Activated naive CD4-positive, alpha-beta T cell treated with anti-CD3 and anti-CD28 coated beads, Interleukin-2, amount 50 U/mL, for 16 hours (primary cell): ENCODE measurements around the gene LHX5.
"Not testable (repeated sequence)": the region's sequence is repeated elsewhere in the genome, so short reads cannot be mapped to it uniquely, and the experiment has no call there.

Source experiments
- DNase-seq: peaks from one replicate; pipeline ENCODE4 v3.0.0-alpha.2; 2020

LHX5 gene

DNA sequence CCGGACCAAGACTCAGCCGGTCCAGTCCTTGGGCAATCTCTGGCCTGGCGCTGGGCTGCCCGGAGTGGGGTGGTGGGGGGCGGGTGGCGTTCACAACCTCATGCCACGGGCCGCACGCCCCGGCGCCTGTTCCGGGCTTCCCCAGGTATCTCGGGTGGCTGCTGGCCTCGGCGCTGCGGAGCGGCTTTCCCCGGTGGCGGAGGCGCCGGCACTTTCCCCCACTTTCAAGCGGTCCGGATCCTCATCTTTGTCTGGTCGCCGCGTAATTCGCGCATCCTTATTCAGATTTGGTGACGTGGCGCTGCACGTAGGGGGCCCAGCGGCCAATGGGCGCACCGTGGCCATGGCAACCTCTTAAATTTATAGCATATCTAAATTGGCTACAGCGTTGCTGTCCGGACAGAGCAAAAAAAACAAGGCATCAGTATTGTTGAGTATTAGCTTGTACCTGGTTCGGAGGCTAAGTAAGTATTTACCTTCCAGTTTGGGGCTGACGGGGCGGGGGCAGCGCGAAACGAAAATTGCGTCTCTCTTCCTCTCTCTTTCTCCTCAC, at the start of gene LHX5:
Gene LHX5, minus strand, starts transcription at position 253 of the 553 bp plus-strand sequence. CDS start 373 bp downstream, outside the sequence.
- DNase-seq = no peak

DNA sequence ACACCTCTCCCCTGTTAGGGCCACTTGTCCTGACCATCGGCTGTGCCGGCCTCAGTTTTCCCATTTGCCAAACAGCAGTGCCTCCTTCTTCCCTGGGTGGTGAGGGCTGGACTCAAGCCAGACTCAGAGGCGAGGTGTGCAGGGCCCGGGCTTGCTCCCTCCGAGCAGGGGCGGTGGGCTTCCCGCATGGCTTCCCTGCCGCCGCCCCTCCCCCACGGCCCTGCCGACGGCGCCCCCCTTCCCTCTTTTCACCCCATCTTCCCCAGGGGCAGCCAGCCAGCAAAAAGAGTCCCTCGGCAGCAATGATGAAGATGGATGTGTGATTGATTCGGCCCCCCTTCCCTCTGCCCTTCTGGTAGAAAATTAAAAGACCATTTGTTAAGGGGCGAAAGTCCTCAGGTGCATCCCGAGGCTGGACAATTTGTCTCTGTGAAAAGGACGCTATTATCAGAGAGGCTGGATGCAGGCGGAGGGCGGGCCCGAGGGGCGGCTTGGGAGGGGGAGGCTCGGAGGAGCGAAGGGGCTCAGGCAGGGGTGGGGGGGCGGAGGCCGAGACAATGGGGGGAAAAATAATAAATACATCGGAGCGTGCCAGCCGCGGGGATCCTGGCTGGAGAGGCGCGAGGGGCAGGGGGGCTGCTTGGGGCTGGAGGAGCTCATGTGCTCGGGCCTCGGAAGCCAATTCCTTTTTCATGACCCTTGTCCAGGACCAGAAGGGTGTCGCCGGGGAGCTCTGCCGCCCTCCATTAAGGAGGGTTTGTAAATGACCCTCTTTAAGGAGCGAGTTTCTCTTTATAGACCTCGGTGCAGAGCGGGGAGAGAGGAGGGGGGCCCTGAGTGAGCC, 48.0 kb upstream of the LHX5 start:
- DNase-seq = no peak

DNA sequence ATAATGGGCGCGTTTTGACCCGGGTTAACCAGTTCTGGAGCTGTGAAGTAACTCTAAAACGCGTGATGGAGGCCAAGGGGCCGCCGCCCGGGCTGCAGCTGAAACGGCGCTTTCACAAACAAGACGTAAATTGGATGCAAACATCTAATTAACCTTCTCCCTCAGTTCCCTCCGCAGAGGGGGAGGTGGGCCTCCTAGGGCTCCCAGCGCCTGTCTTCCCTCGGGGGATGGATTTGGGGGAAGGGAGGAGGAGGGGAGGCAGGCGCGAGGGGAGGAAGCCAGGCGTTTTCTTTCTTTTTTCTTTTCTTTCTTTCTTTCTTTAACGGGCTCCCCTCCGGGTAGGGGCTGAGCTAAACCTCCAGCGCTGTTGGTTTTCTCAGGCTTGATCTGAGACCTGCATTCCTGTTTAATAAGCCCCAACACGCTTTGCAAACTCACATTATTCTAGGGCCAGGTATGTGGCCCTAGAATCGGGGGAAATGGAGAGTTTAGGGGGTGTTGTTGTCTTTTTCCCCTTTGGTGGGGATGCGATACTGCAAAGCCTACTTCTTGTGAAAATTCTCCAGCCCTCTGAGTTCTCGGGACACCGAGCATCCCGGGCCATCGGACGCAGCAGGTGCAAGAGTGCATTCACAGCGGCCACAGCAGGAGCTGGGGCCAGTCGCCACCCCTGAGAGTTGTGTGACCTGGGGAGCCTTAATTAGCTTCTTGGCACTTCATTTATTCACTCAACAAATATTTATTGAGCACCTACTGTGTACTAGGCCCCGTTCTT, 43.6 kb upstream of the LHX5 start:
- no peak for DNase-seq

DNA sequence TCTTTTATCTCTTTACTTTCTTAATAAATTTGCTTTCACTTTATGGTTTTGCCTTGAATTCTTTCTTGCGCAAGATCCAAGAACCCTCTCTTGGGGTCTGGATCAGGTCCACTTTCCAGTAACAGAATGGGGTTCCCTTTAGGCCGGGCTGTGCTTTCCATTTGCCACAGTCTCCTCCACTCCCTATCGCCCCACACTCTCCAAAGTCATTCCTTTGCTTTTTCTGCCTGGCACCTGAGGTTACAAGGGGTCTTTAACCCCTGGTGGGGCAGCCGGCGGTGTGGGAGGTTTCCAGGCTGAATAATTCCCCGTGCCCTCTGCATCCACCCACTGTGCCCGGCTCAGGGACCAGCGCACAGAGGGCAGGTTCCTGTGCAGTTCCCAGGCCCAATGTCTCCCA, 42.9 kb upstream of the LHX5 start:
- no peak for DNase-seq

DNA sequence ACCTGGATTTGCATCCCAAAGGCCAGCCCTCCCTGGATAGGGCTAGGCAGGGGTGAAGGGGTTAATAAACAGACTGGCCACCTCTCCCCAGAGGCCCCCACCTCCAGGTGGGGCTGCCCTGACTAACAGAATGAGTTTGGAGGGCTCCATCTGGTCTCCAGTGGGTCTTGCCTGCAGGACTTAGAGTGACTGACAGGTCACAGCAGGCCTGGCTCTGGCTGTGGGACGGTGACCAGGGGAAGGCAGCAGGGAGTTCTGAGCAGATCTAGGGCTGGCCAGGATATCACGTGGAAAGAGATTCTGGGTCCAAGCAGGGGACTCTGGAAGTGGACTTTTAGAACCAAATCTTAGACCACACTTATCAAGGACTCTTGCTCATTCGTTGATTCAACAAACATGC, 40.9 kb upstream of the LHX5 start:
- DNase-seq = no peak

DNA sequence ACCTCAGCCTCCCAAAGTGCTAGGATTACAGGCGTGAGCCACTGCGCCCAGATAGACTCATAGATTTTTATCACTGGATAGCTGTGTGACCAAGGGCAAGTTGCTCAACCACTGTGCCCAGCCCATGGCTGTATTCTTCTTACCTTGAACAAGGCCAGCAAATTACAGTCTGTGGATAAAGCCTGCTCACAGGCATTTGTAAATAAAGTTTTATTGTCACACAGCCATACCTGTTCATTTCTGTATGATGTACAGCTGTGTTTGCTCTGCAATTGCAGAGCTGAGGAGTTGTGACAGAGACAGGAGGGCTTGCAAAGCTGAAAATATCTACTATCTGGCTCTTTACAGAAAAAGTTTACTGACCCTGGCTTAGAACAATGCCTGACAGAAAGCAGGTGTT, 35.2 kb upstream of the LHX5 start:
- no peak for DNase-seq

DNA sequence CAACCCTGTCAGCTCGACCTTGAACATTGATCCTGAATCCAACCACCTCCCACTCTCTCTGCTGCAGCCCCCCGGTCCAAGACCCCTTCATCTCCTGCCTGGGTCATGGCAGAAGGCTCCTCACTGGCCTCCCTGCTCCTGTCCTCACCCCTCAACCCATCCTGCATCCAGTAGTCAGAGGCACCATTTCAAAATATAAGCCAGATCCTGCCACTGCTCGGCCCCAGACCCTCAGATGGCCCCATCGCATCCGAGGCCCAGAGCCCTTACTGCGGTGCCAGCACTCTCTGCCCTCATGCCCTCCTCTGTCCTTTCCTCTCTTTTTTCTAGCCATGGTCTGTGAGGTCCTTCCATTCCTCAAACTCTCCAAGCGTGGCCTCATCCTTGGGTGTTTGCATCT, 34.3 kb upstream of the LHX5 start:
- DNase-seq = no peak

DNA sequence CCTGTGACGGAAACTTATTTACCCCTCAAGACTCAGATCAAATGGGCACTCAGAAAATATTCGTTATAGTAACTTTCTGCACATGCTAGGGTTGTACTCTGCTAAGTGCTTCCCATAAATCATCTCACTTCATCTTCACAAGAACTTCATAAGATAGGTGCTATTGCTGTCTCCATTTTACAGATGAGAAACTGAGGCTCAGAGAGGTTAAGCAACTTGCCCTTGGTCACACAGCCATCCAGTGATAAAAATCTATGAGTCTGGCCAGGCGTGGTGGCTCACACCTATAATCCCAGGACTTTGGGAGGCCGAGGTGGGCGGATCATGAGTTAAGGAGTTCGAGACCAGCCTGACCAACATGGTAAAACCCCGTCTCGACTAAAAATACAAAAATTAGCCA, 33.2 kb upstream of the LHX5 start:
- DNase-seq = no peak

DNA sequence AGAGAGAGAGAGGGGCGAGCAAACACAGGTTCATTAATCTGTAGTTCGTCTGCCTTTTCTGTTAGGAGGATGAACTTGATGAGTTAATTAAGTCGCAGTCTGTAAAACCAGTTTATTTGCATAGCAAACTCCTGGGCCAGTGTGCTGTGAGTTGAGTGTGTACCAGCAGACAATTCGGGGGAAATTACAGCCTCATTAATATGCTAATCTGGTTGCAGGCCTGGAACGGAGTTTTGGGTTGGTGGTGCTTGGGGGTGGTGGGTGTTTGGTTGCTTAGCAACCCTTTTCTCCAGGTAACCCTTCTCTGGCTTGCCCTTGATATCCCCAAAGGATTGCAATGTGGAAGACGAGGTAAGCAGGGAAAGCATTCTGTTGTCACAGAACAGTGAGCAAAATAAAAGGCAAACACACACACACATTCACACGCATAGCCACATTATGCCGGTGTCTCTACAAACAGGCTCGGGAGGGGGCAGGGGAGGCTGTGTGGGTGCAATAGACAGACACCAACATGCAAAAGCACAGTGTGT, 29.2 kb upstream of the LHX5 start:
- DNase-seq = no peak

DNA sequence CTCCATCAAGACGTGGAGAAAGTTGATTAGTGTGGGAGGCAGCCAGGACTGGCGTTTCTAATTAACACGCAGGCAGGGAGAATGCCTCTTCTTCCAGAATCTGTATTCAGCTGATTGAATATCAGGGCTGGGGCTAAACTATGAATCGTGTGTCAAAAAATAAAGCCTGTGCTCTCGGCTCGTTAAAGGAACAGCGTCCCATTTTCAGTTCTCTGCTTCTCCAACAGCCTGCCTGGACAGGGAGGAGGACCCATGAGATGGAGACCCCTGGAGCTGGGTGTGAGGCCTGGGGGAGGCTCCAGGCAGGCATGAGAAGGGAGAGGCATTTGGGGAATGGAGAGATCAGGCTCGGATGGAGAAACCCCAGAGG, 28.6 kb upstream of the LHX5 start:
- DNase-seq = no peak

DNA sequence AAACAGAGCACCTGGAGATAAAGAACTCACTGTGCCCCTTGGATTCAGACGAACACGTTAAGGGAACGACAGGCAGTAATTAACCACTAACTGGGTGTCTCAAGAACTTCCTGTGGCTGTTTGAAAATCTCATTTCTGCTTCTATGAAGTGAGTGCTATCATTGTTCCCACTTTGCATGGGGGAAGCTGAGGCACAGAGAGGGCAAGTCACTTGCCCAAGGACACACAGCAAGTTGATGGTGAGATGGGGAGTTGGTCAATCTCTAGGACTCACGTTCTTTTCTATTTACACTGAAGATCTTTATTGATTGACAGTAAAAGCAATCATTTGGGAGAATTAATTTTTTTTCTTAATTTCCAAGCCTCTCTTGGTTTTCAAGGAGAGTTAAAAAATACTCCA, 26.8 kb upstream of the LHX5 start:
- no peak for DNase-seq

DNA sequence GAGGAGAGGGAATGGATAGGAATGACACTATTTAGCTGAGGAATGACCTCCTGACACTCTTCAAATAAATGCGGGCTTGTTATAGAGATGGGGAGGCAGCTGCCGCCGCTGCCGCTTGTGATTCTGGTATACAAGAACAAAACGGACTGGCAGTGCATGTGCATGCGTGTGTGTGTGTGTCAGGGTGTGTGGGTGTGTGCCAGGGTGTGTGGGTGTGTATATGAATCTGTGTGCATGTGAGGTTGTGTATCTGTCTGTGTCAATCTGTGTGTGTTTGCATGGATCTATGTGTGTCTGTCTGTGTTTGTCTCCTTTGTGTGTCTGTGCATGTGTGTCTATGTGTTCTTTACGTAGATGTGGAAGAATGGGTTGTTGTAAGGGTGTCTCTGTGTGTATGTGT, 26.0 kb upstream of the LHX5 start:
- DNase-seq = no peak

DNA sequence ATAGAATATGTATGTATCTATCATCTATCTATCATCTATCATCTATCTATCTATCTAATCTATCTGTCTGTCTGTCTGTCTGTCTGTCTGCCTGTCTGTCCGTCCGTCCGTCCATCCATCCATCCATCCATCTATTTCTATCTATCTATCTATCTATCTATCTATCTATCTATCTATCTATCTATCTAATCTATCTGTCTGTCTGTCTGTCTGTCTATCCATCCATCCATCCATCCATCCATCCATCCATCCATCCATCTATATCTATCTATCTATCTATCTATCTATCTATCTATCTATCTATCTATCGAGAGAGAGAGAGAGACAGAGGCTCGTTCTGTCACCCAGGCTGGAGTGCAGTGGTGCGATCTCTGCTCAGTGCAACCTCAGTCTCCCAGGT, 24.3 kb upstream of the LHX5 start:
- not testable (repeated sequence) for DNase-seq

DNA sequence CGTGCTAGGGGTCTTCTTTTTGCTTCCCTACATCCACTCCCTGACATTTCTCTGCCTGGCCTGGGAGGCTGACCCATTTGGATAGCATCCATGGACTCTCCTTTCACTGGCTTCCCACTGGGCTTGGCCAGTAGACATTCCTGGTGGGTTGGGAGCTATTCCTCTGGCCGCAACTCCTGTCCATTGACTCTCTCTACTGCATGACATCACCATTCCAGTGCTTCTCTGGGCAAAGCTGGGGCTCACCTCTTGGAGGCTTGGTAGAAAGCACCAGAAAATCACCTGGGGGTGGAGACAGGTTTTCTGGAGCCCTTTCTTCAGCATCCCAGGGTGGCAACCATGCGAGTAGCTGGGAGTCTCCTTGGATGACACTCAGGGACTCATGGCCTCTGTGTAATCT, 16.7 kb upstream of the LHX5 start:
- DNase-seq = no peak

DNA sequence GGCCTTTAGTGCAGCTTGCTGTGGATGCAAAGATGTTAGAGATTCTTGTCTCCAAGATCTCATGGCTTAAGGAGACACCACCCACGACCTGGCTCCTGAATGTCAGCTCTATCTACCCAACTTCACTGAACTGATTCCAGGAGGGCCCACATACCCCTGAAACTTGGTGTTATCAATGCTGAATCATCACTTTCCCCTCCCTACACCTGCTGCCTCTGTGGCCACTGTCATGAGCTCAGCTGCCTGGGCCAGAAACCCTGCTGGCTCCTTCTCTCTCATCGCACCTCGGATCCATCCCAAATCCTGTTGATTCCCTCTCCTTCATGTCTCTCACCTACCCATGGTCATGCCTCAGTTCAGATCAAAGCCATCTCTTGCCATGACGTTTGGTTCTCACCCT, 15.1 kb upstream of the LHX5 start:
- DNase-seq = no peak

DNA sequence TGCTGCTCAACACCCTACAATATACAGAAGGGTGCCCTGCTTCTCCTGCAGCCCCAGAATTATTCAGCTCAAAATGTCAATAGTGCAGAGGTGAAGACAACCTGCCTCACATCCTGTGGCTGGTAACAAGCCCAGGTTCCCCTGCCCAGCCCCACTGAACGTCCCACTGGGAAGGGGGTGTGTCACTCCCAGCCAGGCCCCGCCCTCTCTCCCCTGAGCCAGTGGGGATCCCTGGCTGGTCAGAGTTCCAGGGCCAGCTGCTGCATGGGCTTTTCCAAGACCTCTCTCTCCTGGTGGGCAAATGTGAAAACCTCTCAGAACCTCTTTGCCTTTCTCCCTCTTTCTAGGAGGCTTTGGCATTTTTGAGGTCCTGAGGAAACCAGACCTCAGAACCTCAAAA, 13.7 kb upstream of the LHX5 start:
- no peak for DNase-seq

DNA sequence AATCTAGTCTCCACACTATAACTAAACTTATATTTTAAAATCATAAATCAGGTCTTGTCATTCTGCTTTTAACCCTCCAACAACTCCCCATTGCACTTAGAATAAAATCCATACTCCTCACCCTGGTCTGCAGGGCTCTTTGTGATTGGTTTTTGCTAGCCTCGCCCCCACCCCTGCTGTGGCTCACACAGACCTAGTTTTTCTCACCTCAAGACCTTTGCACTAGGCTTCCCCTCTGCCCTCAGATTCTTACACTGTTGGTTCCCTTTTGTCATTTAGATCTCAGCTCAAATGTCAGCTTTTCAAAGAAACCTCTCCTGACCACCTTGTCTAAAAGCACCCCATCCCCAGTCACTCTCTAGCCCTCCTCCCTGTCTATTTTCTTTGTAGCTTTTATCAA, 10.7 kb upstream of the LHX5 start:
- no peak for DNase-seq

DNA sequence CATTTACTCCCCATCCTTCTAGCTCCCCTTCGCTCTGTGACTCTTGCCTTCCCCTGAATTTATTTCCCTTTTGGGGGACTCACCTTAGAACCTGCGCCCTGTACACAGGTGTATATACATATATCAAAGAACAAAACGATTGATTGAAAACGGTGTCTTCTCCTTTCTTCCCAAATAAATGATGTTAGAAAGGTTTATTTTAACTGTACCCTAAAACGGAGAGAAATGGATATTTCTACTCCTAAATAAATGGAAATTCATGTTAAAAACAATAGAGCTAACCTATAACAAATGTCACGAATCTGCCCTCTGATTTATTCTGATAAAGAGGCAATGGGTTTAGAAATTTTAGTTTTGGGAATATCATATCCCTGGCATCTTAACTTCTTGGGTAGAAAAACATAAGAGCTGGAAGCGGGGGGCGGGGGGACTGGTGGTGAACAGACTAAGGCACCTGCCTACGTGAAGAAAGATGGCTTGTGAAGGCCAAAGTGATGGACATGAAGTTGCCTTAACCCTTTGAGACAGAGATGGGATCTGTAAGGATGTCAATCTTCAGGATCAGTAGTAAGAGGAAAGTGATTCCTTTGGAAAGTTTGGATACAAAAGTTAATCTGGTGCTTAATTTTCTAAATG, 8.8 kb upstream of the LHX5 start:
- no peak for DNase-seq

DNA sequence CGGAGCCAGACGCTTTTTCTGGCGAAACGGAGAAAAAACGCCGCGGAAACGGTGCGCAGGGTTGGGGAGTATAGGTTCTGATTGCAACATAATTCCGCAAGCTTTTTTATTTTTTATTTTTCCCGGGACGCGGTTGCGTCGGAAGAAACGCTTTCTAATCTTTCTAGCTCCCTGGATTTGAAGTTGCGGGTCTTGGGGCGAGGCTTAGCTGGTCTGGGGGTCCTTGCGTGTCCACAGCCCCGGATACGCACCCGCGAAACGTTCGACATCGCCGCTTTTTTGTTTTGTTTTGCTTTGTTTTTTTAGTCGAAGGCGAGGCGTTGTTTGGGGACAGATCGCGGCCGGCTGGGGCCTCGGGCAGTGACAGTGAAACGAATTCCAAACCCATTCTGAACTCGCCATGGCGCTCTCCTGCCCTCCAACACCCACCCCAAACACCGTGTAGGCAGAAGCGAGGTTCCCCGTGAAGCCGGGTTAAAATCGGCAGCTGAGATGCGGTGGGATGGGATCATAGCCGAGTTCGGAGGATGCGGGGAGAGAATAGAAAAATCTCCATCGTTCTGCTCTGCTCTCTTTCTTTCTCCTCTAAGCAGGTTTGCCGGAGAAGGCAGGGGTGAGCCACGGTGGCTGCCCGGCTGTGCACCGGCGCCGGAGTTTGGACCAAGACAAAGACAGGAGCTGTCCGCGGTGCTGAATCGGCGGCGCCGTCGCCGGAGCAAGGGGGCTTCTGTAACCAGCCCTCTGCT, 8.1 kb upstream of the LHX5 start:
- peak; percentile 42 for DNase-seq

DNA sequence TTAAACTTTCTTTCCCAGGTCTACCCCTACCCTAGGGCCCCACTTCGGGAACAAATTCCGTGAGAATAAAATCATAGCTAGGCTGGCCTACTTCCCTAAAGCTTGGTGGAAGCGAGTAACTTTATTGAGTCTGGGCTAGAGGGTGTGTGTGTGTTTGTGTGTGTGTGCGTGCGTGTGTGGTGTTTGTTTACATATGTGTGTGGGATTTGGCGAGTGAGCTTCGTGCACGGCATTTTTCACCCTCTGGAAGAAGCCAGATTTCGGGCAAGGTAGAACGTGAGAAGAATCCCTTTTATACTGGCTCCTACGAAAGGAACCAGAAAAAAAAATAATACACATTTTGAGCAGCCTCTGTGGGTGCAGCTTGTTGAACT, 7.5 kb upstream of the LHX5 start:
- no peak for DNase-seq

DNA sequence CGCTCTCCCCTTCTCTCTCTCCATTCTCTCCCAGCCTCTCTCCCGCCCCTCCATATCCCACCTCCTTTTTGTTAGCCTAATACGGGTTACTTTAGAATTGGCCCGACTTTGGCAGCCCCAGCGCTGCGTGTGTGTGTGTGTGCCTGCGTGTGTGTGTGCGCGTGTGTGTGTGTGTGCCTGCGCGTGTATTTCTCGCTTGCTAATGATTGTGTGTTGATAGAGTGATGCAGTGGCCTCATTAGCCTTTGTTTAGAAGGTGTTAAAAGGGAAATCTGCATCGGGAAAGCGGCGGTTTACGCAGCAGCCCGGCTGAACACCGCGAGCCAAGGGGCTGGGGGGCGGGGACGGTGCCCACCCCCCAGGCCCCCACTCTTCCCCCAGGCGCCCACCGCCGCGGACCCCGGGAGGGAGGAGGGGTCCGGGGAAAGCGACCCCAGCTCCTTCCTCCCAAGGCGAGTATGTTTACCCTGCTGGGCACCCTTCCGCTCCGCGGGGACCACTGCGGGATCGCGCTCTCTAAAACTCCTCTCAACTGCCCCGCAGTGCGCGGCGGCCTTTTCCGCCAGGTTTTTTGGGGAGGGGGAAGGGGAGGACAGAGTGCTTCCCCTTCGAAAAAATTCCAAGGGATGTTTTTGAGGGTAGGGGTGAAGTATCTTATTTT, 6.8 kb upstream of the LHX5 start:
- no peak for DNase-seq

DNA sequence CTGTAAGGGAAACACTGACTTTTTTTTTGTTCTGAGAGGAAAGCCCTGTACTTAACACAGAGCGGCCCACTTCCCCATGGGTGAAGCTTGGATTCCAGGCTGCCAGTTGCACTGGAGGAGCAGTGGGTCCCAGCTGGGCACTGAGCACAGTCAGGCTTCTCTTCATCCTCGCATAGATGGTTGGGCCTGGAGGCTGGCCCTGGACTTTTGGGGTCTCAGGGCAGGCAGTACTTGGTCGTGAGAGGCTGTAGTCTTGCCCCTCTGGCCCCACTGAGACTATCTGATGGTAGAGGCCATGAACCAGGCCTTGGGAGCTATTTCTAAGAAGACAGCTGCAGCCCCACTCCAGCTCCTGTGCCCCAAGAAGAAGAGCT, 6.2 kb upstream of the LHX5 start:
- DNase-seq = no peak
